Measurements from ENCODE around the gene FGFR3. TPM values are rescaled to one million over a fixed set of nuclear protein-coding genes. Genes with fewer than 3 reads are reported as not detected.

Gene FGFR3
- total RNA-seq, 1 experiment from 2014 or later: 8.2 TPM

DNA sequence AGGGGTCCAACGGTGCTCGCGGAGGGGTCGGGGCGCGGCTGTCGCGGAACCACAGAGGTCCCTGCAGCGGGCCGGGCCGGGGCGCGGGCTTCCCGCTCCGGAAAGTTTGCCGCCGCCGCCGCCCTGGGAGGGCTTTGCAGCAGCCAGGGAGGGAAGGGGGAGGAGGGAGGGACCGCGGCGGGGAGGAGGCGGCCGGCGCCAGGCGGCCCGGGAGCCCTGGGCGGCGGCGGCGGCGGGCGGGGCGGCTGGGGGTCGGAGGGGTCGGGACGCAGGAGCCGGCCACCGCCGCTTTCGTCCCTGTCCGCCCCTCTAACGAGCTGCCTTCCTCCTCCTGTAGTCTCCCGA lies 375 bp downstream of the FGFR3 start:
- BruUV-seq (replicated peaks): no TSS peak
- Histone ChIP-seq H3K27ac (ENCODE audit: low read length) (no peak overlapping the region), H3K4me1 (ENCODE audit: control insufficient read depth, insufficient read depth, low read length) (no peaks in the 10 kb centered on the region), H3K9me3 (ENCODE audit: control insufficient read depth, insufficient read depth, low read depth, low read length) (no peaks in the 10 kb centered on the region), H3K27me3 (ENCODE audit: control insufficient read depth, insufficient read depth, low read length) (no peaks in the 10 kb centered on the region), H3K36me3 (ENCODE audit: control insufficient read depth, insufficient read depth, low read length) (no peaks in the 10 kb centered on the region; the same call in 1 of the 2 replicates), H3K4me3 (ENCODE audit: low read depth in 2 of 2, low read length in 2 of 2) (peak overlapping the region in 1 of 2 experiments; percentile 37; a peak in 3 of 4 replicates)
- CTCF ChIA-PET: no interaction called here
- intact Hi-C loops (cut with micrococcal nuclease; ENCODE audit: unreplicated experiment): no loop called here
- in situ Hi-C loops (cut with HindIII; ENCODE audit: low pct_unique_long_range_greater_than_20kb, low sequenced_read_pairs): no loop called here
- ATAC-seq (peak; percentile 65), DNase-seq (ENCODE audit: low read depth, low spot score) (no peak)
- TF ChIP-seq TCF7L2 (IDR thresholded peaks at IDR 0.05; ENCODE audit: low read depth, low read length) (no peak), SIN3A (IDR thresholded peaks at IDR 0.05; ENCODE audit: borderline replicate concordance, insufficient read depth, low read depth, low read length) (no peak), POLR2AphosphoS5 (IDR thresholded peaks at IDR 0.05; ENCODE audit: low read depth, low read length) (no peak)
- TF ChIP-seq, protein P1, sequence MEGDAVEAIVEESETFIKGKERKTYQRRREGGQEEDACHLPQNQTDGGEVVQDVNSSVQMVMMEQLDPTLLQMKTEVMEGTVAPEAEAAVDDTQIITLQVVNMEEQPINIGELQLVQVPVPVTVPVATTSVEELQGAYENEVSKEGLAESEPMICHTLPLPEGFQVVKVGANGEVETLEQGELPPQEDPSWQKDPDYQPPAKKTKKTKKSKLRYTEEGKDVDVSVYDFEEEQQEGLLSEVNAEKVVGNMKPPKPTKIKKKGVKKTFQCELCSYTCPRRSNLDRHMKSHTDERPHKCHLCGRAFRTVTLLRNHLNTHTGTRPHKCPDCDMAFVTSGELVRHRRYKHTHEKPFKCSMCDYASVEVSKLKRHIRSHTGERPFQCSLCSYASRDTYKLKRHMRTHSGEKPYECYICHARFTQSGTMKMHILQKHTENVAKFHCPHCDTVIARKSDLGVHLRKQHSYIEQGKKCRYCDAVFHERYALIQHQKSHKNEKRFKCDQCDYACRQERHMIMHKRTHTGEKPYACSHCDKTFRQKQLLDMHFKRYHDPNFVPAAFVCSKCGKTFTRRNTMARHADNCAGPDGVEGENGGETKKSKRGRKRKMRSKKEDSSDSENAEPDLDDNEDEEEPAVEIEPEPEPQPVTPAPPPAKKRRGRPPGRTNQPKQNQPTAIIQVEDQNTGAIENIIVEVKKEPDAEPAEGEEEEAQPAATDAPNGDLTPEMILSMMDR (IDR thresholded peaks at IDR 0.05): no peak
- TF ChIP-seq, protein P2, sequence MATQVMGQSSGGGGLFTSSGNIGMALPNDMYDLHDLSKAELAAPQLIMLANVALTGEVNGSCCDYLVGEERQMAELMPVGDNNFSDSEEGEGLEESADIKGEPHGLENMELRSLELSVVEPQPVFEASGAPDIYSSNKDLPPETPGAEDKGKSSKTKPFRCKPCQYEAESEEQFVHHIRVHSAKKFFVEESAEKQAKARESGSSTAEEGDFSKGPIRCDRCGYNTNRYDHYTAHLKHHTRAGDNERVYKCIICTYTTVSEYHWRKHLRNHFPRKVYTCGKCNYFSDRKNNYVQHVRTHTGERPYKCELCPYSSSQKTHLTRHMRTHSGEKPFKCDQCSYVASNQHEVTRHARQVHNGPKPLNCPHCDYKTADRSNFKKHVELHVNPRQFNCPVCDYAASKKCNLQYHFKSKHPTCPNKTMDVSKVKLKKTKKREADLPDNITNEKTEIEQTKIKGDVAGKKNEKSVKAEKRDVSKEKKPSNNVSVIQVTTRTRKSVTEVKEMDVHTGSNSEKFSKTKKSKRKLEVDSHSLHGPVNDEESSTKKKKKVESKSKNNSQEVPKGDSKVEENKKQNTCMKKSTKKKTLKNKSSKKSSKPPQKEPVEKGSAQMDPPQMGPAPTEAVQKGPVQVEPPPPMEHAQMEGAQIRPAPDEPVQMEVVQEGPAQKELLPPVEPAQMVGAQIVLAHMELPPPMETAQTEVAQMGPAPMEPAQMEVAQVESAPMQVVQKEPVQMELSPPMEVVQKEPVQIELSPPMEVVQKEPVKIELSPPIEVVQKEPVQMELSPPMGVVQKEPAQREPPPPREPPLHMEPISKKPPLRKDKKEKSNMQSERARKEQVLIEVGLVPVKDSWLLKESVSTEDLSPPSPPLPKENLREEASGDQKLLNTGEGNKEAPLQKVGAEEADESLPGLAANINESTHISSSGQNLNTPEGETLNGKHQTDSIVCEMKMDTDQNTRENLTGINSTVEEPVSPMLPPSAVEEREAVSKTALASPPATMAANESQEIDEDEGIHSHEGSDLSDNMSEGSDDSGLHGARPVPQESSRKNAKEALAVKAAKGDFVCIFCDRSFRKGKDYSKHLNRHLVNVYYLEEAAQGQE (IDR thresholded peaks at IDR 0.05; ENCODE audit: insufficient read depth in 1 of 2, low read depth in 2 of 2, low read length in 1 of 2): no peak
- POLR2A ChIA-PET: no interaction called here

DNA sequence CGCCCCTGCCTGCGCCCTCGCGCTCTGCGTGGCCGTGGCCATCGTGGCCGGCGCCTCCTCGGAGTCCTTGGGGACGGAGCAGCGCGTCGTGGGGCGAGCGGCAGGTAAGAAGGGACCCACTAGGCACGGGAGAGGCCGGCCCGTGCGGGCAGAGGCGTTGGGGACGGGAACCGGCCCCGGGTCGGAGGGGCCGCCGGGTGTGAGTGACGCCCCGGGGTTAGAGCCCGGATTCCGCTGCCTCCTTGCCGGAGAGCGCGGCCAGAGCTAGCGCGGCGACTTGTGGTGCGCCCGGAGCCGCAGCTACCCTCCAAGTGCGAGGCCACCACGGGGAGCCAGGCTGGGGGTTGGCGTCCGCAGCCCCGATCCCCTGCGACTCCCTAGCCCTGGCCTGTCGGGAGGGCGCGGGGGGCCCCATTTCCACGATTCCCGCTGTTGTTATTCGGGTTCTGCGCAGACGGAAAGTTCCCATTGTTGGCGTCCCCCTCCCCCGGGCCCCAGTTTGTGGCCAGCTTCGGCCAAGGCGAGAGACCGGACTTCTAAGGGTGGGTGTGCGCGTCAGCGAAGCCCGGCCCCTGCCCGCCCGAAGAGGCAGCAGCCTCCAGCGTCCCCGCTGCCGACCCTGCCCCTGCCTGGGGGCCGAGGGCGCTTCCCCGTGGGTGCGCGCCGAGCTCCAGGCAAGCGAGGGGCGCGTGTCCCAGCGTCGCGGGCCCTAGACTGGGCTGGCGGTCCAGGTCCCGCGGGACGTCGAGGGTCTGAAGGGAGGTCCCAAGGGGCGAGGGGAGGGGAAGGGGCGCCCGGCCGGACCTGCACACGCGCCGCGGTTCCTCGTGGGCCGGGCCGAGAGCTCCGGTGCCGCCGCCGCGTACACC lies 1.1 kb downstream of the FGFR3 start:
- in situ Hi-C loops (cut with HindIII; ENCODE audit: low pct_unique_long_range_greater_than_20kb, low sequenced_read_pairs): no loop called here
- Histone ChIP-seq H3K4me1 (ENCODE audit: control insufficient read depth, insufficient read depth, low read length) (no peaks in the 10 kb centered on the region), H3K9me3 (ENCODE audit: control insufficient read depth, insufficient read depth, low read depth, low read length) (no peaks in the 10 kb centered on the region), H3K4me3 (ENCODE audit: low read depth in 2 of 2, low read length in 2 of 2) (peak overlapping the region; percentile 32), H3K27ac (ENCODE audit: low read length) (no peak overlapping the region), H3K36me3 (ENCODE audit: control insufficient read depth, insufficient read depth, low read length) (no peaks in the 10 kb centered on the region; the same call in 1 of the 2 replicates), H3K27me3 (ENCODE audit: control insufficient read depth, insufficient read depth, low read length) (no peaks in the 10 kb centered on the region)
- BruUV-seq (replicated peaks): no TSS peak
- intact Hi-C loops (cut with micrococcal nuclease; ENCODE audit: unreplicated experiment): no loop called here
- ChIA-PET CTCF (no interaction called here), POLR2A (interaction anchor here (0.6 kb wide), 1 partner anchor 1935 kb away, joined by 4 read pairs; no protein-coding TSS in a partner anchor)
- TF ChIP-seq, protein P1 (IDR thresholded peaks at IDR 0.05): no peak
- no peak for TF ChIP-seq SIN3A (IDR thresholded peaks at IDR 0.05; ENCODE audit: borderline replicate concordance, insufficient read depth, low read depth, low read length)
- TF ChIP-seq POLR2AphosphoS5 (IDR thresholded peaks at IDR 0.05; ENCODE audit: low read depth, low read length): no peak
- TF ChIP-seq, protein P2 (IDR thresholded peaks at IDR 0.05; ENCODE audit: insufficient read depth in 1 of 2, low read depth in 2 of 2, low read length in 1 of 2): no peak
- TF ChIP-seq TCF7L2 (IDR thresholded peaks at IDR 0.05; ENCODE audit: low read depth, low read length): no peak
- ATAC-seq: peak; percentile 40
- DNase-seq (ENCODE audit: low read depth, low spot score): no peak
